DND-41 (cell line): ENCODE data around the gene DEK.

Source experiments
- CTCF ChIP-seq: IDR thresholded peaks from 2 replicates; pipeline ENCODE4 v1.5.1; 2012; ENCODE audit warnings: borderline replicate concordance, low read length, moderate library complexity, mild to moderate bottlenecking; ENCODE audit not compliant: poor library complexity, severe bottlenecking; ENCODE audit errors: extremely low read depth
- EZH2 ChIP-seq: IDR thresholded peaks from 3 replicates; pipeline ENCODE4 v1.6.1; 2012; ENCODE audit warnings: borderline replicate concordance, low read depth, mild to moderate bottlenecking, moderate library complexity, low read length, inconsistent platforms; ENCODE audit not compliant: severe bottlenecking

DNA sequence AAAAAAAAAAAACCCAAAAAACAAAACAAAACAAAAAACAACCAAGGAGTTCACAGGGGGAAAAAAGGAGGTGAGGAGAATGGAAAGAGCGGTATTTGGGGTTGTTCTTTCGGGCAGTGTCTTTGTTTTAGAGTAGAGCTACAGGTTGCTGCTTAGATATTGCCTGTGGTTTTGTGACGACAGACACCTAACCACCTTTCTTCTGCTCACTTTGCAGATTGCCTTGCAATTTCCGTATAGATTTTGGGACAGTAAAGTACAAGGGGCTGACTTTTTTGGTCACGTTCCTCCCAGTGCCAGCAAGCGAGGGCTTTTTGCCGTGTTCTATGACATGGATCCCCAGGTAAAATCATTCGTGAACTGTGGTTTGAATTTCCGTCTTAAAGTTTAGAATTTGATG, 50.9 kb downstream of the DEK start:
- no peak for TF ChIP-seq CTCF
- TF ChIP-seq EZH2: no peak
